OCI-LY7 (cell line): ENCODE results near the gene HAX1.

Source experiments
- CTCF ChIP-seq: fragments of 200-600 bp; sonication (generic); conservative IDR thresholded peaks from 2 replicates; pipeline ENCODE4 v1.5.1; 2014; ENCODE audit warnings: mild to moderate bottlenecking, antibody characterized with exemption, low read length, moderate library complexity, mixed read lengths
- EZH2phosphoT487 ChIP-seq: fragments of 200-600 bp; sonication (generic); IDR thresholded peaks from 2 replicates; pipeline ENCODE4 v1.6.1; 2018; ENCODE audit warnings: low read depth, borderline replicate concordance, mild to moderate bottlenecking, mixed run types, antibody characterized with exemption, low read length, moderate library complexity, mixed read lengths

DNA sequence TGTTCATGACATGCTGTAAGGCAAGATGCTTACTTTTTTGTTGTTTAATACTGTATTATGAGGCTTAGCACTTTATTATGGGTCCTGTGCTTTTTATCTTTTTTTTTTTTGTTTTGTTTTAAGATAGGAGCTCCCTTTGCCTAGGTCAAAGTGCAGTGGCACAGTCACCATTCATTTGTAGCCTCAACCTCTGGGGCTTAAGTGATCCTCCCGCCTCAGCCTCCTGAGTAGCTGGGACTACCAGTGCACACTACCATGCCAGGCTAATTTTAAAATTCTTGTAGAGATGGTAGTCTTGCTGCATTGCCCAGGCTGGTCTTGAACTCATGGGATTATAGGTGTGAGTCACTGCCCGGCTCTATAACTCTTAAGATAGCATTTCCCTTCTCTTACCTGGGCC is 47.1 kb upstream of the HAX1 start:
- TF ChIP-seq CTCF (no peak), EZH2phosphoT487 (no peak)
